Fibroblast of the aortic adventitia (primary cell): ENCODE data around the gene MAGI3. TPM values are rescaled to one million over a fixed set of nuclear protein-coding genes. Genes with fewer than 3 reads are reported as not detected.

Source experiments
- DNase-seq: peaks from one replicate; pipeline ENCODE4 v3.0.0-alpha.2; 2010; ENCODE audit warnings: low read depth
- H3K4me3 ChIP-seq: 2 replicates; pipeline ENCODE4 v1.5.1; 2011; ENCODE audit warnings: low read depth, mild to moderate bottlenecking, control low read depth, low read length, moderate library complexity
- total RNA-seq: library from RNA; depleted of rRNA; stranded (reverse); fragments of >200 nt; gene quantifications from 2 replicates; pipeline ENCODE4 v1.2.3, GENCODE V29; 2012; ENCODE audit warnings: low replicate concordance
- TF ChIP-seq, protein P1 (sequence below): IDR thresholded peaks from 2 replicates; pipeline ENCODE4 v1.5.1; 2011; ENCODE audit warnings: mild to moderate bottlenecking, low read length, control low read depth, inconsistent platforms; ENCODE audit not compliant: insufficient read depth

MAGI3 gene
- total RNA-seq, 1 donor = 16.1 TPM

GRCh38 chr1:113429461-113430153 lies 39.3 kb downstream of the MAGI3 start:
- peak; percentile 60 for DNase-seq
- no peak overlapping the region for H3K4me3 ChIP-seq
- TF ChIP-seq, protein P1, sequence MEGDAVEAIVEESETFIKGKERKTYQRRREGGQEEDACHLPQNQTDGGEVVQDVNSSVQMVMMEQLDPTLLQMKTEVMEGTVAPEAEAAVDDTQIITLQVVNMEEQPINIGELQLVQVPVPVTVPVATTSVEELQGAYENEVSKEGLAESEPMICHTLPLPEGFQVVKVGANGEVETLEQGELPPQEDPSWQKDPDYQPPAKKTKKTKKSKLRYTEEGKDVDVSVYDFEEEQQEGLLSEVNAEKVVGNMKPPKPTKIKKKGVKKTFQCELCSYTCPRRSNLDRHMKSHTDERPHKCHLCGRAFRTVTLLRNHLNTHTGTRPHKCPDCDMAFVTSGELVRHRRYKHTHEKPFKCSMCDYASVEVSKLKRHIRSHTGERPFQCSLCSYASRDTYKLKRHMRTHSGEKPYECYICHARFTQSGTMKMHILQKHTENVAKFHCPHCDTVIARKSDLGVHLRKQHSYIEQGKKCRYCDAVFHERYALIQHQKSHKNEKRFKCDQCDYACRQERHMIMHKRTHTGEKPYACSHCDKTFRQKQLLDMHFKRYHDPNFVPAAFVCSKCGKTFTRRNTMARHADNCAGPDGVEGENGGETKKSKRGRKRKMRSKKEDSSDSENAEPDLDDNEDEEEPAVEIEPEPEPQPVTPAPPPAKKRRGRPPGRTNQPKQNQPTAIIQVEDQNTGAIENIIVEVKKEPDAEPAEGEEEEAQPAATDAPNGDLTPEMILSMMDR = no peak

DNA sequence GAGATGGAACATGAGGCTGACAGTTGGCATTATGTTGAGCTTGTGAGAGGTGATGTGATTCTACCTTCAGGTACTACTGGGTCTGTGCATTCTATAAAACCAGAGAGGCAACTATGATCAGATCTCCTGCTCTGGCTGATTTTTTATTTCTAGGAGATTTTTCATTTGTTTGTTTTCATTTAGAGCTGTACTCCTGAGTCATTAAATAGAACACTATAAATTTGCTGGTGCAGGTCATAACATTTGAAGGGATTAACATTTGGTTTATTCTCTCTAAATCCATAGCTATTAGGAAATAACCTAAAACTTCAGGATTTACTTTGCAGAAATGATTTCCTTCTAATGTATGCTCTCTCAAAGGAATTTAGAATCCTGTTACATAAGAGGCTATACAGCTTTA lies 42.9 kb downstream of the MAGI3 start:
- no peak overlapping the region for H3K4me3 ChIP-seq
- DNase-seq = no peak
- TF ChIP-seq, protein P1 = no peak

DNA sequence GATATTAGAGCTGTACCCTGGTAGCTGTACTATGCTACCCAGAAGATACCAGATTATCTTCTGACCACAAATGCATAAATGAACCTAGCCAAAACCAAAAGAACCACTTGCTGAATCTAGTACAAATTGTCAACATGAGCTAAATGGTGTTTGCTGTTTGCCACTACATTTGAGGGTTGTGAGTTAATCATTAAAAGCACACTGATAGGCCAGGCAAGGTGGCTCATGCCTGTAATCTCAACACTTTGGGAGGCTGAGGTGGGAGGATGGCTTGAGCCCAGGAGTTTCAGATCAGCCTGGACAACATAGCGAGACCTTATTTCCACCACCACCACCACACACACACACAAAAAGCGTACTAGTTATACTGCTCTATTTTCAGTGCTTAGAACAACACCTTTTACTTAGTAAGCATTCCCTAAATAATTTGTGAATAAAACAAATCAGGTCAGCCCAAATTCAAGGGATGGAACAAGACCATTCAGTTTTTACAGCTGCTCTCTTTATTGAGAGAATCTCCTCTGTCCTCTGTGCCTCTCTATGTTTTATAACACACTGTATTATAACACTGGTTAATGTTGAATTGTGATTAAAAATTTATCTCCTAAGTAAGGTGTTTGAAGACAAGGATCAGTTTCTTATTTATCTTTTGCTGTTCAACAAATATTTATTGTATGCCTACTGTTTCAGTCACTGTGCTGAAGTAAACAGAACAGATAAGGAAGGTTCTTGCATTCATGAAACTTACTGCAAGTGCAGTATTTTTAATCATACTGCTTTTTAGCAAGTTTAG lies 44.0 kb downstream of the MAGI3 start:
- DNase-seq = no peak
- no peak overlapping the region for H3K4me3 ChIP-seq
- TF ChIP-seq, protein P1 = no peak

DNA sequence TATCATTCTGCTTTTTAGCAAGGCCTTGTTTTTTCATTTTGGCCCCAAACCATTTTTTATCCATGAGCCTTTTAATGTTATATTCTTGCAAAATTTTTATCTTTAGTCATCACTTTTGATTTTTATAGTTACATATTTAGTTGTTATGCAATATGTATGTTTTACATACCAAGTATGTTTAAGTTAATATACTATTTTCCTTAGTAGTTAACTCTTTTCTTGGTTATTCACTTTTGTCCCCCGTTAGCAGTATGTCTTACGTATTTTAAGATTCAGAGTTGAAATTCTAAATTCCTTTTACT lies 44.5 kb downstream of the MAGI3 start:
- H3K4me3 ChIP-seq = no peak overlapping the region

DNA sequence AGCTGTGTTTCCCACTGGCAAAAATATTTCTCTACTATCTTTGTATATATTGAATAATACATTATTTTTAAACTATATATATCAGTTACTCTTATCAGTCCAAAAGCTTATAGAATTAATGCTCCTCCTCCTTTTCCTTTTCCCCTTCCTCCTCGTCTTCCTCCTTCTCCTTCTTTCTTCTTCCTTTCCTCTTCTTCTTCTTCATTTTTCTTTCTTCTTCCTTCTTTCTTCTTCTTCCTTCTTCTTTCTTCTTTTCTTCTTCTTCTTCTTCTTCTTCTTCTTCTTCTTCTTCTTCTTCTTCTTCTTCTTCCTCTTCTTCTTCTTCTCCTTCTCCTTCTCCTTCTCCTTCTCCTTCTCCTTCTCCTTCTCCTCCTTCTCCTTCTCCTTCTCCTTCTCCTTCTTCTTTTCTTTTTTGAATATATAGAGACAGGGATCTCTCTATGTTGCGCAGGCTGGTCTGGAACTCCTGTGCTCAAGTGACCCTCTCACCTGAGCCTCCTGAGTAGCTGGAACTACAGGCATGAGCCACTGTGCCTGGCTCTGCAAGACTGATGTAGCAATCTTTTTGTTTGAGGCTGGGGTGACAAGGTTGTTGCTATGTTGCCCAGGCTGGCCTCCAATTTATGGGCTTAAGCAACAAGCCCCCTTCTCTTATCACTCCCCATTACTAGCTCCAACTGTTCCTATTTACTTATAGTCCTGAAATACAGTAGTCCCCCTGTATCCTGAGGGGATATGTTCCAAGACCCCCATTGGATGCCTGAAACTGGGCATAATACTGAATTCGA lies 47.4 kb downstream of the MAGI3 start:
- TF ChIP-seq, protein P1 = no peak
- no peak for DNase-seq
- no peak overlapping the region for H3K4me3 ChIP-seq

More for the DNA sequence above, 44.5 kb downstream of the MAGI3 start:
- no peak for DNase-seq
- TF ChIP-seq, protein P1 = no peak

GRCh38 chr1:113438505-113439276 lies 48.4 kb downstream of the MAGI3 start:
- DNase-seq = no peak
- no peak overlapping the region for H3K4me3 ChIP-seq
- TF ChIP-seq, protein P1 = no peak
